ENCODE data around the gene CHST11.
A peak's percentile ranks its signal among the peaks of the same experiment; 100 is the strongest.

CHST11 gene

DNA sequence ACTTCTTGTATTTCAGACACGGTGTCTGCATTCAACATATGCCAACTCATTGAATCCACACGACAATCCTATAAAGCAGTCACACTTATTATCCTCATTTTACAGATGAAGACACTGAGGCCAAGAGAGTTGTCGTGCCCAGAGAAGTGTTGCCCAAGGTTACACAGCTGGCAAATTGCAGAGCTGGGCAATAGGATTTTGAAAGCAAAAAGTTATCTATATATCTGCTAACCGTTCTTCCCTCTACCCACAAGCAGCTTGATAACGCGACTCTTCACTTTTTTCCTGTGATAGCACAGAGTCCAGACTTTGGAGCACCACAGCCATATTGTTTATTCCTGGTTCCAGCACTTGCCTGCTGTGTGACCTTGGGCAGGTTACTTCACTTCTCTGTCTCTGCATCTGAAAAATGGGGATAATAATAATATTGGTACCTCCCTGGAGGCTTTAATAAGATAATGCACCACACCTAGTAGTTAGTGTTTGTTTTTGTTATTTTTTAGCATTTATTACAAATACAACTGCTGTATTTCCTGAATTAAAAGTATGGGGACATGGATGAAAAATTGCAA lies 82.2 kb downstream of the CHST11 start:
- Histone ChIP-seq H3K27me3 (ENCODE audit: control insufficient read depth, low read length) (no peaks in the 10 kb centered on the region), H3K9me2 (replicated peaks; ENCODE audit: control insufficient read depth, low read length) (no peaks in the 10 kb centered on the region; the same call in 1 of the 2 replicates), H3K4me2 (ENCODE audit: low read length) (no peak overlapping the region), H3K79me2 (ENCODE audit: control insufficient read depth, low read length) (peaks cover 2% of the 10 kb centered on the region; the same call in 1 of the 2 replicates), H3K9me3 (ENCODE audit: control insufficient read depth, insufficient read depth, low read length) (no peaks in the 10 kb centered on the region), H3K4me3 (ENCODE audit: low read length) (no peak overlapping the region), H3K36me3 (ENCODE audit: control insufficient read depth, low read length) (no peaks in the 10 kb centered on the region), H3K4me1 (ENCODE audit: control insufficient read depth, low read length) (peaks cover 30% of the 10 kb centered on the region), H3K27ac (ENCODE audit: low read depth, low read length) (no peak overlapping the region), H3F3A (ENCODE audit: control insufficient read depth, insufficient read depth) (no peaks in the 10 kb centered on the region), H4K20me1 (ENCODE audit: control insufficient read depth, insufficient read depth, low read depth, low read length) (no peaks in the 10 kb centered on the region)
- no peak for TF ChIP-seq EZH2phosphoT487 (IDR thresholded peaks at IDR 0.05; ENCODE audit: borderline replicate concordance, low read length)
- TF ChIP-seq, protein P1, sequence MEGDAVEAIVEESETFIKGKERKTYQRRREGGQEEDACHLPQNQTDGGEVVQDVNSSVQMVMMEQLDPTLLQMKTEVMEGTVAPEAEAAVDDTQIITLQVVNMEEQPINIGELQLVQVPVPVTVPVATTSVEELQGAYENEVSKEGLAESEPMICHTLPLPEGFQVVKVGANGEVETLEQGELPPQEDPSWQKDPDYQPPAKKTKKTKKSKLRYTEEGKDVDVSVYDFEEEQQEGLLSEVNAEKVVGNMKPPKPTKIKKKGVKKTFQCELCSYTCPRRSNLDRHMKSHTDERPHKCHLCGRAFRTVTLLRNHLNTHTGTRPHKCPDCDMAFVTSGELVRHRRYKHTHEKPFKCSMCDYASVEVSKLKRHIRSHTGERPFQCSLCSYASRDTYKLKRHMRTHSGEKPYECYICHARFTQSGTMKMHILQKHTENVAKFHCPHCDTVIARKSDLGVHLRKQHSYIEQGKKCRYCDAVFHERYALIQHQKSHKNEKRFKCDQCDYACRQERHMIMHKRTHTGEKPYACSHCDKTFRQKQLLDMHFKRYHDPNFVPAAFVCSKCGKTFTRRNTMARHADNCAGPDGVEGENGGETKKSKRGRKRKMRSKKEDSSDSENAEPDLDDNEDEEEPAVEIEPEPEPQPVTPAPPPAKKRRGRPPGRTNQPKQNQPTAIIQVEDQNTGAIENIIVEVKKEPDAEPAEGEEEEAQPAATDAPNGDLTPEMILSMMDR (IDR thresholded peaks at IDR 0.05; ENCODE audit: low read depth, low read length, poor library complexity, severe bottlenecking), result no peak

DNA sequence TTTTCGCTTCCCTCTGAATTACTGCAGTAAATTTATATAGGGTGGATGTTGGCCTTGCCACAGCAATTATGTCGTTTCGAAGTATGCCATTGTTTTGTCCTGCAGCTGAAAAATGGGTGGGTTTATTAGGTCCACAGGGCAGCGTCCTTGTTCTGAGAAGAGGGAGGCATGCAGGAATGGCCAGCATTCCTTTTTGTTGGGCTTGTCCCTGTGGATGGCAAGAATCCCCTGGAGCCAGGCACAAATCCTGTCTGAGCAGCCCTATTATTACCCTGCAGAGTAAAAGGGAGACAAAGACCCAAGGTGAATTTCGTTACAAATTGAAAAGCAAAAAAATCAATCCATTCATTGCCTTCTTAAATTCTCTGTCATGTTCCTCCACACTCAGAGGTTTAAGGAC lies 88.1 kb downstream of the CHST11 start:
- Histone ChIP-seq H3K4me2 (ENCODE audit: low read length) (no peak overlapping the region), H3K79me2 (ENCODE audit: control insufficient read depth, low read length) (0 out of 2 replicates have a peak, but pooled peaks cover 4% of the 10 kb centered on the region), H3K9me3 (ENCODE audit: control insufficient read depth, insufficient read depth, low read length) (no peaks in the 10 kb centered on the region), H4K20me1 (ENCODE audit: control insufficient read depth, insufficient read depth, low read depth, low read length) (no peaks in the 10 kb centered on the region), H3F3A (ENCODE audit: control insufficient read depth, insufficient read depth) (no peaks in the 10 kb centered on the region), H3K4me3 (ENCODE audit: low read length) (no peak overlapping the region), H3K27ac (ENCODE audit: low read depth, low read length) (no peak overlapping the region), H3K9me2 (replicated peaks; ENCODE audit: control insufficient read depth, low read length) (no peaks in the 10 kb centered on the region), H3K27me3 (ENCODE audit: control insufficient read depth, low read length) (no peaks in the 10 kb centered on the region), H3K36me3 (ENCODE audit: control insufficient read depth, low read length) (no peaks in the 10 kb centered on the region), H3K4me1 (ENCODE audit: control insufficient read depth, low read length) (peaks cover 30% of the 10 kb centered on the region)
- no peak for TF ChIP-seq EZH2phosphoT487 (IDR thresholded peaks at IDR 0.05; ENCODE audit: borderline replicate concordance, low read length)
- TF ChIP-seq, protein P1 (IDR thresholded peaks at IDR 0.05; ENCODE audit: low read depth, low read length, poor library complexity, severe bottlenecking), result no peak

DNA sequence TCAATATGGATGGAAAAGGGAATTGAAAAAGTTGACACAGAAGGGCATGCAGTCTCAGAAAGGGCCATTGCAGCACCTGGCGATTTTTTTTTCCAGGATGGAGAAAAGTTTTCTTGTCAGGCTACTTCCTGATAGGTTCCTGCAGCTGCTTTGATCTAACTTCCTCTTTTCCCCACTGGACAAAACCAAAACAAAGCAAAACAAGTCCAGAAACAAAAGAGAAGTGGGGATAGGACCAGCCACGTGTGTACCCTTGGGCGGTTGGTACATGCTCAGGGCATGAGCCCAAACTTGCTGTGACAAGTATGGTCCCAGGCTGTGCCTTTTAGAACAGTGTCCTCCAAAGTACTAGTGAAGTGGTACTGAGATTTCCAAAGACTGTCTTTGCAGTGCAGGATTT lies 89.8 kb downstream of the CHST11 start:
- Histone ChIP-seq H3K9me2 (replicated peaks; ENCODE audit: control insufficient read depth, low read length) (no peaks in the 10 kb centered on the region), H3K27me3 (ENCODE audit: control insufficient read depth, low read length) (no peaks in the 10 kb centered on the region), H3K79me2 (ENCODE audit: control insufficient read depth, low read length) (0 out of 2 replicates have a peak, but pooled peaks cover 4% of the 10 kb centered on the region), H3K36me3 (ENCODE audit: control insufficient read depth, low read length) (no peaks in the 10 kb centered on the region), H3K4me3 (ENCODE audit: low read length) (peak overlapping the region; percentile 12; the same call in 1 of the 2 replicates), H4K20me1 (ENCODE audit: control insufficient read depth, insufficient read depth, low read depth, low read length) (no peaks in the 10 kb centered on the region), H3K27ac (ENCODE audit: low read depth, low read length) (peak overlapping the region; percentile 12; the same call in 1 of the 2 replicates), H3F3A (ENCODE audit: control insufficient read depth, insufficient read depth) (no peaks in the 10 kb centered on the region), H3K9me3 (ENCODE audit: control insufficient read depth, insufficient read depth, low read length) (no peaks in the 10 kb centered on the region), H3K4me1 (ENCODE audit: control insufficient read depth, low read length) (peaks cover 32% of the 10 kb centered on the region), H3K4me2 (ENCODE audit: low read length) (peak overlapping the region; percentile 44)
- no peak for TF ChIP-seq EZH2phosphoT487 (IDR thresholded peaks at IDR 0.05; ENCODE audit: borderline replicate concordance, low read length)
- TF ChIP-seq, protein P1 (IDR thresholded peaks at IDR 0.05; ENCODE audit: low read depth, low read length, poor library complexity, severe bottlenecking), result no peak

Measured in DOHH2 (cell line).